Occipital lobe (tissue), 2 donors: ENCODE data around the gene RPS6KL1. TPM values are rescaled to one million over a fixed set of nuclear protein-coding genes. Genes with fewer than 3 reads are reported as not detected.
"Not testable (repeated sequence)": the region's sequence is repeated elsewhere in the genome, so short reads cannot be mapped to it uniquely, and the experiment has no call there.

Experiments used
- DNase-seq: peaks from one replicate; lab custom pipeline; 2025; lab: John Stamatoyannopoulos, UW
- total RNA-seq: library from RNA; depleted of rRNA; stranded (reverse); fragments of >200 nt; gene quantifications from one replicate; pipeline ENCODE4 v1.2.3, GENCODE V29; 2014

The RPS6KL1 gene
- total RNA-seq, 1 donor from 2014 or later = 26.5 TPM

- DNase-seq = no peak
Observed at GRCh38 chr14:74937171-74937570, 14.1 kb upstream of the RPS6KL1 start.

DNA sequence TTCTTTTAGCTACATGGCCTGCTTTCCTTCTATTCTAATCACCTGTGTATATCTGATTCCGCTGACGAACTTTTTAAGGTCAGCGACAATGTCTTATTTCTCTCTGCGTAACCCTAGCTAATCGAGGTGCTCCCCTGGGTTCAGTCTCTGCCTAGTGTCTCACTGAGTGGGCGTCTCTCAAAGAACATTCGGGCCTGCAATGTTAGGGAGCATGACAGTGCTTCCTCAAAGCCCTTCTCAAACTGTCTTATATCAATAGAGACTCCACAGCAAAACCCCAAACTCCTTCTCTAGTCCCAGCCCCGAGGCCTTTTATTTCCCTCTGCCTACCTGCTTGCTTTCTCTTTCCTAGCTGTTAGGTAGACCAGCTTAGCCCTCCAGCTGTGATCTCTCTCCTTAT lies 13.7 kb upstream of the RPS6KL1 start:
- no peak for DNase-seq

DNA sequence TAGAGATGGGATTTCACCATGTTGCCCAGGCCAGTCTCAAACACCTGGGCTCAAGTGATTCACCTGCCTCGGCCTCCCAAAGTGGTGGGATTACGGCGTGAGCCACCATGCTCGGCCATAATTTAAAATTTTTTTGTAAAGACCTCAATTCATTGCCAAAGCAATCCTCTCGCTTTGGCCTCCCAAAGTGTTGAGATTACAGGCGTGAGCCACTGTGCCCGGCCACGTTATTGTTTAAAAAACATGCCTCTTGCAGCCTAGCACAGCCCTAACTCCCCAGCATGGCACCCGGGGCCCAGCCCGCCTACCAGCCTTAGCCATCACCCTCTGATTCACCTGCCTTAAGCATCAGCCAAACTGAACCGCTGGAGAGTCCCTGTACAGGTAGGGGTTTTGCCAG lies 13.1 kb upstream of the RPS6KL1 start:
- DNase-seq = no peak

DNA sequence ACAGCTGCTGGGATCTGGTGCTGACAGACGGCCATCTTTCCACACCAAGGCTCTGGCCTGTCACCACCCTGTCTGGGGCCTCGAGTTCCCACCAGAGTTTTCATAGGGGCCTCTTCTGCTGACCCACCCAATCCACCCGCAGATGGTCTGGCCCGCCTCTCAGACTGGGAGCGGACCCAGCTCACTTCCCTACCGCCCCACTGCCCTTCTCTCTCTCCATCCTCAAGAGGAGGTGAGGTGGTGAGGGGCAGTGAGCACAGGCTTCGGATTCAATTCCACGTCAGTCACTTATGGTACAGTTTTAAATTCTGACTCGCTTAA lies 12.3 kb upstream of the RPS6KL1 start:
- DNase-seq = no peak

DNA sequence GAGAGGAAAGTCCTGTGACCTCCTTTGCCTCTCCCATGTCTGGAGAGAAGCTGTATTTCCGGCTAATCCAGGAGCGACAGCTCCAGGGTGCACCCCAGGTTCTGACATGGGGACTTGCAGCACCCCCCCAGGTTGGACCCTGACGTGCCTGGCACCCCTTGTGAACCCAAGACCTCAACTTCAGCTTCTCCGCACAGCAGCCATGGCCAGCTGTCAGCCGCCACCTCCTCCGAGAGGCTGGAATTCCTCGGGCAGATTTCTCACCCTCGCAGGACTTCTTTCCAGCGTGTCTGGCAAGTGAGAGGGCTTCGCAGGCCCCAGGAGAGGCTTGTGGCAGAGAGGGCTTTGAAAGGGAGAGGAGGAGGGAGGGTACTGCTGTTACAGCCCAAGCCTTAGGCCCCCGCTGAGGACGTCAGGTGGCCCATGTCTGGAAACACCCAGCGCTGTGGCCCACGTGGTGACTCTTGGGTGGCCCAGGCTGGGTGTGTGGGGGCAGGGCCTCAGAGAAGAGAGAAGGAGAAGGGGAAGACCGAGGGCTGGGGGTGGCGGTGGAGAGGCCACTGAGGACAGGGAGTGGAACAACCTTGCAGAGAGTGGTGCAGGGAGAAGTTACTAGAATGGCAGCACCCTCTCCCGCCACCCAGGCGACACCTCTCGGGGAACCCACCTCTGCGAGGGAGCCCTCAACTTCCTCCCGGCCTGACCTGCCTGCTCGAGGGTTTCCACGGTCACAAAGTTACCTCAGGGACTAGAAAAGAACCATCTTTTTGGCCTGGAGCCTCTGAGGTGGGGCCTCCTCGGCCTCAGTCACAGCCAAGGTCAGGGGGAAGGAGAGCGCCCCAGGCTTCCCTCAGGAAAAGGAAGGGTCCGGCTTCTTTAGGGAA lies 11.7 kb upstream of the RPS6KL1 start:
- DNase-seq = no peak

- DNase-seq = no peak
Observed at GRCh38 chr14:74934041-74934440, 11.0 kb upstream of the RPS6KL1 start.

DNA sequence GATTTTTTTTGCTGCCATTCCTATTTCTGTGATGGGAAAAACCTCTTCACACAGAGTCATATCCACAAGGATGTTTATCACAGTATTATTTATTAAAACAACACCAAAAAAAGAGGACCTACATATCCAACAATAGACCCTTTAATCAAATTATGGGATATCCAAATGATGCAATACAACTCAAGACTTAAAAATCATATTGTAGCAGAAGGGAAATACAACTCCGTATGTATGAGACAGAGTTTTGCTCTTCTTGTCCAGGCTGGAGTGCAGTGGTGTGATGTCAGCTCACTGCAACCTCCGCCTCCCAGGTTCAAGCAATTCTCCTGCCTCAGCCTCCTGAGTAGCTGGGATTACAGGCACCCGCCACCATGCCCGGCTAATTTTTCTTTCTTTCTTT lies 9.9 kb upstream of the RPS6KL1 start:
- DNase-seq = not testable (repeated sequence)

- DNase-seq = no peak
Observed at GRCh38 chr14:74932401-74932901, 9.4 kb upstream of the RPS6KL1 start.

GRCh38 chr14:74931744-74932143 lies 8.7 kb upstream of the RPS6KL1 start:
- not testable (repeated sequence) for DNase-seq

- no peak for DNase-seq
Observed at GRCh38 chr14:74929242-74929641, 6.2 kb upstream of the RPS6KL1 start.

GRCh38 chr14:74927225-74927624 lies 4.2 kb upstream of the RPS6KL1 start:
- DNase-seq = no peak

- DNase-seq = no peak
Observed at GRCh38 chr14:74924061-74924460, 1.0 kb upstream of the RPS6KL1 start.

GRCh38 chr14:74921987-74922751 lies 891 bp downstream of the RPS6KL1 start:
- no peak for DNase-seq

DNA sequence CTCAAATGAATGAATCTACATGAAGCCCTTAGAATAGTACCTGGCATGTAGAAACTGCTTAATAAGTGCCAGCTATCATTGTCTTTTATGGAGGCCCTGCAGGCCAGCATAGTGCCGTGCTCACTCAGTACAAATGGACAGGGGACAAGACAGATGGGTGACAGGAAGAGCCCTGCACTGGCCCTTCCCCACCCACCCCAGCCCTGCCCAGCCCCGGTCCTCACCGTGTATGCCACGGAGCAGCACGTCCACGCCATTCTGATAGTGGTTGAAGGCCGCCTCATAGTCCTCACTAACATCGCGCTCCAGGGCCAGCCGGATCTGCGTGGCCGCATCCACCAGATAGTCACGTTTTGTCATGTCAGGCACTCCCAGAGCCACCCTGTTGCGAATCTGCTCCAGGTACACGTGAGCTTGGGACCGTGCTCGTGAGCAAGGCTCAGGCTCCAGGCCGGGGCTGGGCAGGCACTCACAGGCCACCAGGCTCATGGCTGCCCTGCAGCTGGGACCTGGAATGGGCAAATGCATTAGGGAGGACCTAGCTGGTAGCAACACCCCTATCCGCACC lies 1.9 kb downstream of the RPS6KL1 start:
- no peak for DNase-seq

DNA sequence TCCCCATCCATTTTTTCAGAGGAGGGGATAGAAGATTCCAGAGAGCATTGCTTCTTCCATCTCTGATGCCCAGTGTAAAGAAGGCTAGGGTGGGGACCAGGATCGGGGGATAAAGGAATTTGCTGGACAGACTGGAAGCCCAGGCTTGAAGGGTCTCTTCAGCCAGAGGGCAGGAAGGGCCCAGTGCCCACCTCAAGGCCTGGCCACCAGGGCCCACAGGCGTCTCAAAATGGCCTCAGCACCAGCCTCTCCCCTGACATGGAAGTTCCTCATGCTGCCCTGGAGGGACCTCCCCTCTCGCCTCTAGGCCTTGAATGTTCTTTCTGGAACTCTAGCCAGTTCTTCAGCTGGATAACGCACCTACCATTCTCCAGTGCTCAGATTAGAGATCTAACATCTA lies 2.8 kb downstream of the RPS6KL1 start:
- no peak for DNase-seq

- no peak for DNase-seq
Observed at GRCh38 chr14:74919421-74920165, 3.5 kb downstream of the RPS6KL1 start.

GRCh38 chr14:74918380-74918779 lies 4.7 kb downstream of the RPS6KL1 start:
- no peak for DNase-seq

DNA sequence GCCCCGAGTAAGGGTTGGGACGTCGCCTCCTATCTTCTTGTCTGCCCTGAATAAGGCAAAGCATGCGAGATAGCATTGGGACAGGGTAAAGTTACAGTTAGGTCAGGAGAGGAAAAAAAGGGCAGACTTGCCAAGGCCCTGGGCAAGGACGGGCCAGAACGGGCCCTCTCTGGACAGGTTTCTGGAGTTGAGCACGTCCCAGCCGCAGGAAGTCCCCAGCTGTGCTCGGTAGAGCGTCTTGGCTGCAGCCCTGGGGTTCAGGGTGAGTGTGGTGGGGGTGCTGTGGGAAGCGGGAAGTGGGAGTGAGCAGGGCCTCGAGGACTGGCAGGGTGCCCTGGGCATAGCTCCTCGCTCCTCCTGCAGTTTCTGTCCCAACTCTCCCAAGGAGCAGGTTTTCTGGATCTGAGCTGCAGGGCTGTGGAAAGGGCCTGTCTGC lies 5.4 kb downstream of the RPS6KL1 start:
- DNase-seq = no peak

- no peak for DNase-seq
Observed at GRCh38 chr14:74917178-74917543, 5.9 kb downstream of the RPS6KL1 start.

DNA sequence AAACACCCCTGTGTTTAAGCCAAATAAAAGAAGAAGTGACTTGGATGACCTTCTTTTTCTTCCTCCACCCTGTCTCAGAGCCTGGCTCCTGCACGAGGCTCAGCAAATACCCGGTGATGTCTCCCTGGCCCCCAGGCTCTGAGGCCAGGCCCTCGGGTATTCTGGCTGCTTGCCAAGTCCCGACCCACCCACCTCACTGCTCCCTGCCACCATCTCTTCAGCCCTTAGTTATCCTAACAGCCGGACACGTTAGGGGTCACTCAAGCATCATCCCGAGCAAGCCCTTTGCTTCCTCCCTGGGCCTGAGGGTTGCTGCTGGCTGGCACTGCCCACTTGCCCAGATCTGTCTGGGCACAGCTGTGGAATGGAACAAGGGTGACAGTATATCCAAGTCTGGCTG lies 7.2 kb downstream of the RPS6KL1 start:
- no peak for DNase-seq

- no peak for DNase-seq
Observed at GRCh38 chr14:74915426-74915825, 7.6 kb downstream of the RPS6KL1 start.
